Measurements from ENCODE around the gene TBC1D22B. TPM values are rescaled to one million over a fixed set of nuclear protein-coding genes. Genes with fewer than 3 reads are reported as not detected.

The TBC1D22B gene
- total and polyA plus RNA-seq, 2 experiments from 2014 or later: 5.0 to 8.3 TPM

GRCh38 chr6:37308069-37308815 is 50.7 kb downstream of the TBC1D22B start:
- H3K4me2 ChIP-seq (ENCODE audit: unreplicated experiment): no peak overlapping the region
- WGBS, 2 experiments (ENCODE audit: low coverage in 1 of 2, low lambda C conversion rate in 2 of 2, missing lambda C conversion rate in 2 of 2): 46 to 59% methylated on average over 5 of the region's 5 CpGs
- no peak overlapping the region for H3K4me3 ChIP-seq
- H3F3A ChIP-seq (ENCODE audit: insufficient read depth): peaks cover 22% of the 10 kb centered on the region
- H3K27me3 ChIP-seq (replicated peaks; ENCODE audit: insufficient read depth): no peaks in the 10 kb centered on the region
- no peaks in the 10 kb centered on the region for H3K36me3 ChIP-seq (ENCODE audit: low read depth)
- no peak overlapping the region for H3K9ac ChIP-seq
- peak; percentile 55 for DNase-seq
- no peak overlapping the region for H2AFZ ChIP-seq
- H4K20me1 ChIP-seq (ENCODE audit: insufficient read depth): no peaks in the 10 kb centered on the region
- no peak overlapping the region for H3K27ac ChIP-seq
- H3K79me2 ChIP-seq (ENCODE audit: insufficient read depth): no peaks in the 10 kb centered on the region
- in situ Hi-C loops (cut with MboI): no loop called here
- peaks cover 22% of the 10 kb centered on the region for H3K4me1 ChIP-seq (ENCODE audit: insufficient read depth)
- no peaks in the 10 kb centered on the region for H3K9me3 ChIP-seq (ENCODE audit: low read depth)
- TF ChIP-seq EZH2 (IDR thresholded peaks at IDR 0.05; ENCODE audit: insufficient read depth, poor library complexity, severe bottlenecking) (no peak), EZH2phosphoT487 (IDR thresholded peaks at IDR 0.05; ENCODE audit: insufficient read depth, low read depth) (no peak)
- no peaks in the 10 kb centered on the region for H3K9me2 ChIP-seq (ENCODE audit: insufficient read depth)

- Histone ChIP-seq H3K9me2 (ENCODE audit: insufficient read depth) (no peaks in the 10 kb centered on the region), H3K4me2 (ENCODE audit: unreplicated experiment) (no peak overlapping the region), H3K4me3 (no peak overlapping the region), H3K36me3 (ENCODE audit: low read depth) (no peaks in the 10 kb centered on the region), H4K20me1 (ENCODE audit: insufficient read depth) (no peaks in the 10 kb centered on the region), H3F3A (ENCODE audit: insufficient read depth) (peaks cover 19% of the 10 kb centered on the region), H2AFZ (no peak overlapping the region), H3K9ac (no peak overlapping the region), H3K27me3 (replicated peaks; ENCODE audit: insufficient read depth) (no peaks in the 10 kb centered on the region), H3K27ac (no peak overlapping the region), H3K4me1 (ENCODE audit: insufficient read depth) (peaks cover 22% of the 10 kb centered on the region), H3K9me3 (ENCODE audit: low read depth) (no peaks in the 10 kb centered on the region), H3K79me2 (ENCODE audit: insufficient read depth) (no peaks in the 10 kb centered on the region)
- TF ChIP-seq EZH2 (IDR thresholded peaks at IDR 0.05; ENCODE audit: insufficient read depth, poor library complexity, severe bottlenecking) (no peak), EZH2phosphoT487 (IDR thresholded peaks at IDR 0.05; ENCODE audit: insufficient read depth, low read depth) (no peak)
- 91 to 100% methylated on average over 1 of the region's 1 CpG for WGBS, 2 experiments (ENCODE audit: low coverage in 1 of 2, low lambda C conversion rate in 2 of 2, missing lambda C conversion rate in 2 of 2)
- in situ Hi-C loops (cut with MboI): no loop called here
- DNase-seq: no peak
Observed at GRCh38 chr6:37309046-37309445, 51.5 kb downstream of the TBC1D22B start.

DNA sequence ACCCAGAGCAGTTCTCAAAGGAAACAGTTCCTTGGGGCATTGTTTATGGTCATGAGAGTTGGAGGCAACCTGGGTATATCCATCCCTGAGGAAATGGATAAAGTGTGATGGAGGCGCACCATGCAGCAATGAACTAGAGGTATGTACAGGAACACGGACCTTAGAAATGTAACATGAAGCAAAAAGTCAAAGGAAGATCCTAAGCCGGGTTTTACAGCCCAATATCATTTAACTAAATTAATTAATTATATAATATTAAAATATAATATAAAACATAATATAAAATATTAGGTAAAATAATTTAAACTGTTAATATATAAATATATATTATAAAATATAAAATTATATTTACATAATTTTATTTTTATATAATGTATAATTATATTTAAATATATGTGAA is 52.1 kb downstream of the TBC1D22B start:
- H3K9ac ChIP-seq: no peak overlapping the region
- no peaks in the 10 kb centered on the region for H4K20me1 ChIP-seq (ENCODE audit: insufficient read depth)
- no peaks in the 10 kb centered on the region for H3K79me2 ChIP-seq (ENCODE audit: insufficient read depth)
- no peaks in the 10 kb centered on the region for H3K27me3 ChIP-seq (replicated peaks; ENCODE audit: insufficient read depth)
- DNase-seq: no peak
- peaks cover 19% of the 10 kb centered on the region for H3F3A ChIP-seq (ENCODE audit: insufficient read depth)
- H3K4me1 ChIP-seq (ENCODE audit: insufficient read depth): peaks cover 22% of the 10 kb centered on the region
- no peak overlapping the region for H3K4me3 ChIP-seq
- no peak overlapping the region for H3K27ac ChIP-seq
- no peak overlapping the region for H2AFZ ChIP-seq
- H3K9me3 ChIP-seq (ENCODE audit: low read depth): no peaks in the 10 kb centered on the region
- H3K9me2 ChIP-seq (ENCODE audit: insufficient read depth): no peaks in the 10 kb centered on the region
- 65 to 67% methylated on average over 3 of the region's 3 CpGs for WGBS, 2 experiments (ENCODE audit: low coverage in 1 of 2, low lambda C conversion rate in 2 of 2, missing lambda C conversion rate in 2 of 2)
- TF ChIP-seq EZH2 (IDR thresholded peaks at IDR 0.05; ENCODE audit: insufficient read depth, poor library complexity, severe bottlenecking): no peak
- TF ChIP-seq EZH2phosphoT487 (IDR thresholded peaks at IDR 0.05; ENCODE audit: insufficient read depth, low read depth): no peak
- in situ Hi-C loops (cut with MboI): no loop called here
- no peak overlapping the region for H3K4me2 ChIP-seq (ENCODE audit: unreplicated experiment)
- H3K36me3 ChIP-seq (ENCODE audit: low read depth): no peaks in the 10 kb centered on the region

DNA sequence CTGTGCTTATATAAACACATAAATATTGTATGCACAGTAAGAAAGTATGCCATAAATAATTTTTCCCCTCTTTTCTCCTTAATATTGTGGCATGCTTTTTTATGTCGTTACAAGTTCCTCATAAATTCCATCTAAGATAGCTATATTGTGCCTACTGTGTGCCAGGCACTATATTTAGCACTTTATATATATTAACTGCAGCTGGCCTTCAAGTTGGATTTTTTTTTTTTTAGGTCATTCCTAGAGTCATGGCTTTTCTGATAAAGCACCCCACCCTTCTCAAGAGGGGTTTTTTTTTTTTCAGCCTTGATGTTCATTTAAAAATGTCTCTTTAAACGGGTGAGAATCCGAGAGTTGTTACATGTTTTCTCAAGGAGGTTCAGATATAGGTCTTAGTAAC is 53.4 kb downstream of the TBC1D22B start:
- no peaks in the 10 kb centered on the region for H3K9me2 ChIP-seq (ENCODE audit: insufficient read depth)
- H2AFZ ChIP-seq: no peak overlapping the region
- no peaks in the 10 kb centered on the region for H3K79me2 ChIP-seq (ENCODE audit: insufficient read depth)
- H3K27ac ChIP-seq: no peak overlapping the region
- peaks cover 19% of the 10 kb centered on the region for H3F3A ChIP-seq (ENCODE audit: insufficient read depth)
- peaks cover 22% of the 10 kb centered on the region for H3K4me1 ChIP-seq (ENCODE audit: insufficient read depth)
- no peaks in the 10 kb centered on the region for H3K27me3 ChIP-seq (replicated peaks; ENCODE audit: insufficient read depth)
- no peak overlapping the region for H3K4me2 ChIP-seq (ENCODE audit: unreplicated experiment)
- H3K36me3 ChIP-seq (ENCODE audit: low read depth): peaks cover 9% of the 10 kb centered on the region; the same call in 1 of the 2 replicates
- no peaks in the 10 kb centered on the region for H4K20me1 ChIP-seq (ENCODE audit: insufficient read depth)
- no peak for DNase-seq
- no peaks in the 10 kb centered on the region for H3K9me3 ChIP-seq (ENCODE audit: low read depth)
- 97 to 99% methylated on average over 3 of the region's 3 CpGs for WGBS, 2 experiments (ENCODE audit: low coverage in 1 of 2, low lambda C conversion rate in 2 of 2, missing lambda C conversion rate in 2 of 2)
- TF ChIP-seq EZH2phosphoT487 (IDR thresholded peaks at IDR 0.05; ENCODE audit: insufficient read depth, low read depth): no peak
- TF ChIP-seq EZH2 (IDR thresholded peaks at IDR 0.05; ENCODE audit: insufficient read depth, poor library complexity, severe bottlenecking): no peak
- H3K9ac ChIP-seq: no peak overlapping the region
- no peak overlapping the region for H3K4me3 ChIP-seq
- in situ Hi-C loops (cut with MboI): no loop called here
